ENCODE data around the gene APBA2.

GRCh38 chr15:28977377-28978010 lies 91.7 kb downstream of the APBA2 start:
- TF ChIP-seq CTCF (IDR thresholded peaks at IDR 0.05 in 8 of 11, conservative IDR thresholded peaks at IDR 0.05 in 3 of 11): no peak
- TF ChIP-seq POLR2A (IDR thresholded peaks at IDR 0.05): no peak
